ENCODE measurements around the gene CEP85L. TPM values are rescaled to one million over a fixed set of nuclear protein-coding genes. Genes with fewer than 3 reads are reported as not detected.

The CEP85L gene
- total and polyA plus RNA-seq, 2 of the 4 experiments (the other 2 are of a cell fraction) = 2.3 to 25.6 TPM

GRCh38 chr6:118589186-118589585, 62.2 kb downstream of the CEP85L start:
- H3K79me1 ChIP-seq (ENCODE audit: low read depth in 1 of 2, low read length in 2 of 2) = peaks cover 39 to 44% of the 10 kb centered on the region in 2 experiments
- no peaks in the 10 kb centered on the region for H3K36me3 ChIP-seq (ENCODE audit: control insufficient read depth, insufficient read depth, low read length)
- no peak overlapping the region for H2AK5ac ChIP-seq (ENCODE audit: low read depth, low read length)
- no peaks in the 10 kb centered on the region for H3K27me3 ChIP-seq (ENCODE audit: control insufficient read depth, insufficient read depth, low read length)
- no peak overlapping the region for H3K14ac ChIP-seq (replicated peaks; ENCODE audit: low read depth, low read length)
- H4K91ac ChIP-seq (ENCODE audit: insufficient read depth, low read depth, low read length) = no peak overlapping the region
- in situ Hi-C loops (cut with MboI; ENCODE audit: low sequenced_read_pairs) = no loop called here
- no peak overlapping the region for H3K23ac ChIP-seq (ENCODE audit: low read depth, low read length)
- H3K4ac ChIP-seq (ENCODE audit: low read depth, low read length) = no peak overlapping the region
- no TSS peak for BruUV-seq (replicated peaks)
- DNase-seq (peak; percentile 7), ATAC-seq (ENCODE audit: low read depth) (peak; percentile 24; the same call in 1 of the 2 replicates)
- no peak overlapping the region for H2BK15ac ChIP-seq (ENCODE audit: low read depth, low read length)
- no peak overlapping the region for H3K56ac ChIP-seq (ENCODE audit: extremely low read depth, insufficient read depth, low read length)
- ChIA-PET POLR2A (ENCODE audit: unreplicated experiment) (no interaction called here), CTCF (no interaction called here)
- no peak overlapping the region for H3K4me3 ChIP-seq (ENCODE audit: insufficient read depth, low read depth, low read length)
- H3K9ac ChIP-seq (ENCODE audit: low read depth, low read length) = no peak overlapping the region
- H2BK120ac ChIP-seq (ENCODE audit: low read depth, low read length) = no peak overlapping the region
- dilution Hi-C loops (cut with HindIII; ENCODE audit: low sequenced_read_pairs, unreplicated experiment) = no loop called here
- H3K9me3 ChIP-seq (ENCODE audit: control insufficient read depth, insufficient read depth, low read length) = no peaks in the 10 kb centered on the region
- no peak overlapping the region for H4K5ac ChIP-seq (ENCODE audit: low read depth, low read length)
- no peaks in the 10 kb centered on the region; the same call in 1 of the 2 replicates for H3K9me1 ChIP-seq (ENCODE audit: insufficient read depth, low read length)
- intact Hi-C loops (cut with micrococcal nuclease) = no loop called here
- no CpG with 5 or more reads among the region's 4 CpGs for WGBS, 2 experiments (ENCODE audit: extremely low coverage in 2 of 2, insufficient read length in 1 of 2)
- TF ChIP-seq, protein P1, sequence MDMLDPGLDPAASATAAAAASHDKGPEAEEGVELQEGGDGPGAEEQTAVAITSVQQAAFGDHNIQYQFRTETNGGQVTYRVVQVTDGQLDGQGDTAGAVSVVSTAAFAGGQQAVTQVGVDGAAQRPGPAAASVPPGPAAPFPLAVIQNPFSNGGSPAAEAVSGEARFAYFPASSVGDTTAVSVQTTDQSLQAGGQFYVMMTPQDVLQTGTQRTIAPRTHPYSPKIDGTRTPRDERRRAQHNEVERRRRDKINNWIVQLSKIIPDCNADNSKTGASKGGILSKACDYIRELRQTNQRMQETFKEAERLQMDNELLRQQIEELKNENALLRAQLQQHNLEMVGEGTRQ (IDR thresholded peaks at IDR 0.05; ENCODE audit: low read depth, low read length) = no peak
- TF ChIP-seq RCOR1 (IDR thresholded peaks at IDR 0.05; ENCODE audit: insufficient replicate concordance, low read length) (no peak), NFE2L2 (IDR thresholded peaks at IDR 0.05; ENCODE audit: low read depth, low read length) (no peak), MAZ (IDR thresholded peaks at IDR 0.05; ENCODE audit: borderline replicate concordance, low read depth, low read length) (no peak)
- no peak overlapping the region for H2AK9ac ChIP-seq (replicated peaks; ENCODE audit: low read depth, low read length, poor library complexity)
- no peak overlapping the region for H3K18ac ChIP-seq (ENCODE audit: low read depth, low read length)
- no peak overlapping the region for H2BK5ac ChIP-seq (ENCODE audit: low read depth, low read length, poor library complexity, severe bottlenecking)
- no peak overlapping the region for H3K27ac ChIP-seq (ENCODE audit: insufficient read depth, low read length)
- H4K8ac ChIP-seq (ENCODE audit: low read depth in 2 of 2, low read length in 2 of 2) = no peak overlapping the region
- peak overlapping the region; percentile 12; the same call in 1 of the 2 replicates for H3K4me2 ChIP-seq (ENCODE audit: low read depth, low read length)
- H2AFZ ChIP-seq (replicated peaks; ENCODE audit: low read length, poor library complexity) = no peak overlapping the region
- H4K20me1 ChIP-seq (ENCODE audit: insufficient read depth, low read length) = peaks cover 5% of the 10 kb centered on the region; the same call in 1 of the 2 replicates
- H3K4me1 ChIP-seq (ENCODE audit: control insufficient read depth, insufficient read depth, low read length) = peaks cover 11% of the 10 kb centered on the region
- H2BK20ac ChIP-seq (ENCODE audit: low read depth, low read length) = no peak overlapping the region
